Ovary (tissue), 9 donors: ENCODE measurements around the gene NBEAL2. TPM values are rescaled to one million over a fixed set of nuclear protein-coding genes. Genes with fewer than 3 reads are reported as not detected.

Source experiments
- DNase-seq, 5 donors: peaks; one replicate each; pipeline ENCODE4 v3.0.0-alpha.2; 2019 to 2020
- H3K27ac ChIP-seq, 2 donors: fragments of 200-600 bp; one replicate each; pipeline versions ENCODE4 v1.5.1 to v1.8.0; 2019 to 2022
- H3K27me3 ChIP-seq: fragments of 200-600 bp; one replicate; pipeline ENCODE4 v1.8.0; 2022
- H3K36me3 ChIP-seq: fragments of 200-600 bp; sonication (generic); one replicate; pipeline ENCODE4 v1.5.1; 2019
- H3K4me1 ChIP-seq: one replicate; pipeline ENCODE4 v1.8.1; 2013; ENCODE audit warnings: mild to moderate bottlenecking, moderate library complexity; ENCODE audit not compliant: insufficient read depth
- H3K4me3 ChIP-seq: fragments of 200-600 bp; sonication (generic); one replicate; pipeline ENCODE4 v1.5.1; 2017
- H3K9me3 ChIP-seq, 2 donors: fragments of 200-600 bp in 1 of 2; sonication (generic) in 1 of 2; one replicate each; pipeline versions ENCODE4 v1.5.1 to v1.8.1; 2013 to 2019; ENCODE audit warnings: mild to moderate bottlenecking in 1 of 2, moderate library complexity in 1 of 2
- EP300 ChIP-seq: sonication (generic); formaldehyde crosslinking; IDR thresholded peaks from one replicate; pipeline ENCODE4 v1.6.1; 2017; ENCODE audit warnings: antibody characterized with exemption
- POLR2A ChIP-seq: fragments of 450-650 bp; IDR thresholded peaks from one replicate; pipeline ENCODE4 v1.6.1; 2017; ENCODE audit warnings: antibody characterized with exemption, mild to moderate bottlenecking, moderate library complexity
- WGBS, 3 donors: extraction: QIAGEN DNeasy Blood & Tissue Kit in 1 of 3; methylation state at CpG; one replicate each; pipeline versions ENCODE4 v1.1.5 to v1.1.7; 2013 to 2017; 5-methylcytosine and 5-hydroxymethylcytosine counted together
- intact Hi-C, 4 donors: fragments of 100-400 bp; cut with DNase I; formaldehyde crosslinking; loops; one replicate each; pipeline versions ENCODE4 v1.11.0 to v1.15.1; 2022 to 2023
- polyA plus RNA-seq, 2 donors: library from polyadenylated mRNA; stranded (reverse); fragments of 200-250 nt in 1 of 2; fragments of 350-450 nt in 1 of 2; fragmentation: Illumina TruSeq in 1 of 2; extraction: RNeasy Lipid Tissue Mini Kit (QIAGEN cat#74804) in 1 of 2; gene quantifications; one replicate each; pipeline ENCODE4 v1.2.3, GENCODE V29; 2013 to 2014
- total RNA-seq, 7 donors: library from RNA; depleted of rRNA in 2 of 7; stranded (reverse); fragments of >200 nt in 2 of 7; fragmentation: NEBNext Ultra II Directional in 3 of 7; extraction: Animal tissue kit (Norgen Biotek cat#: 25700) in 3 of 7; gene quantifications; one replicate each; pipeline versions ENCODE4 v1.1.0 to v1.2.4, GENCODE V29; 2016 to 2023
- TF ChIP-seq, protein P1 (sequence below), 3 donors: fragments of 450-650 bp in 2 of 3; fragments of 200-600 bp in 1 of 3; IDR thresholded peaks; one replicate each; pipeline versions ENCODE4 v1.5.1 to v1.8.0; 2016 to 2022; ENCODE audit warnings: antibody characterized with exemption in 3 of 3, mild to moderate bottlenecking in 1 of 3
- donor health status: DM: no; HTN: no; CAD: no; lungs with moderate emphysema.
- donor health status: DM: no; HTN: no; CAD: no.
- donor health status: Bipolar disorder and iron deficiency.
- donor health status: DM: yes; HTN: yes; CAD: no.
- donor health status: DM: no; HTN: no; CAD: no.
- donor health status: DM: yes; HTN: yes; CAD: no.

The NBEAL2 gene
- total and polyA plus RNA-seq, 9 donors: 3.4 to 19.1 (median 13.7) TPM

DNA sequence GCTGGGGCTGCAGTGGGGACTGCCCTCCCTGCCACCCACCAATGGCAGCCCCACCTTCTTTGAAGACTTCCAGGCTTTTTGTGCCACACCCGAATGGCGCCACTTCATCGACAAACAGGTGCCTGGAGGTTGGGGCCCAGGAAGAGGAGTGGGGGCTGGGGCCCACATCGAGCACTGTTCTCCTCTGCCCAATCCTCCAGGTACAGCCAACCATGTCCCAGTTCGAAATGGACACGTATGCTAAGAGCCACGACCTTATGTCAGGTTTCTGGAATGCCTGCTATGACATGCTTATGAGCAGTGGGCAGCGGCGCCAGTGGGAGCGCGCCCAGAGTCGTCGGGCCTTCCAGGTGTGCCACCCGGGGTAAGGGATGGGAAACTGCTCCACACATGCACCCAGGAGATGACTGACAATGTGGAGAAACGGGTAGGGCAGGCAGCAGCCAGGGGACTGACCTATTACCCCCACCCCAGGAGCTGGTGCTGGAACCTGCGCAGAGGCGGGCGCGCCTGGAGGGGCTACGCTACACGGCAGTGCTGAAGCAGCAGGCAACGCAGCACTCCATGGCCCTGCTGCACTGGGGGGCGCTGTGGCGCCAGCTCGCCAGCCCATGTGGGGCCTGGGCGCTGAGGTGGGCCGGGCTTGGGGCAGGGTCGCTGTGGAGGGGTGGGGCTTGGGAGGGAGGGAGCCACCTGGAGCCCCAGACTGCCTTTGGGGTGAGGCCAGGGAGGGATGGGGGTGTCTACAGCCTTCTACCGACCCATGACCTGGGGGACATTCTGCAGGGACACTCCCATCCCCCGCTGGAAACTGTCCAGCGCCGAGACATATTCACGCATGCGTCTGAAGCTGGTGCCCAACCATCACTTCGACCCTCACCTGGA is 22.9 kb downstream of the NBEAL2 start:
- no peaks in the 10 kb centered on the region for H3K9me3 ChIP-seq
- H3K27me3 ChIP-seq: no peaks in the 10 kb centered on the region
- H3K4me3 ChIP-seq: no peak overlapping the region
- H3K36me3 ChIP-seq: no peaks in the 10 kb centered on the region
- peak in 1 of 5 donors; percentile 35 for DNase-seq
- WGBS, 3 donors: 80 to 85% (median 83%) methylated on average over 33 to 35 of the region's 35 CpGs
- intact Hi-C loops: loop anchor here in 1 of 4 donors (10.0 kb wide), 1 partner anchor 298 kb away; the partner anchor contains the start of gene TMIE
- no peak overlapping the region for H3K27ac ChIP-seq
- no peaks in the 10 kb centered on the region for H3K4me1 ChIP-seq
- no peak for TF ChIP-seq EP300
- TF ChIP-seq POLR2A: no peak
- TF ChIP-seq, protein P1, sequence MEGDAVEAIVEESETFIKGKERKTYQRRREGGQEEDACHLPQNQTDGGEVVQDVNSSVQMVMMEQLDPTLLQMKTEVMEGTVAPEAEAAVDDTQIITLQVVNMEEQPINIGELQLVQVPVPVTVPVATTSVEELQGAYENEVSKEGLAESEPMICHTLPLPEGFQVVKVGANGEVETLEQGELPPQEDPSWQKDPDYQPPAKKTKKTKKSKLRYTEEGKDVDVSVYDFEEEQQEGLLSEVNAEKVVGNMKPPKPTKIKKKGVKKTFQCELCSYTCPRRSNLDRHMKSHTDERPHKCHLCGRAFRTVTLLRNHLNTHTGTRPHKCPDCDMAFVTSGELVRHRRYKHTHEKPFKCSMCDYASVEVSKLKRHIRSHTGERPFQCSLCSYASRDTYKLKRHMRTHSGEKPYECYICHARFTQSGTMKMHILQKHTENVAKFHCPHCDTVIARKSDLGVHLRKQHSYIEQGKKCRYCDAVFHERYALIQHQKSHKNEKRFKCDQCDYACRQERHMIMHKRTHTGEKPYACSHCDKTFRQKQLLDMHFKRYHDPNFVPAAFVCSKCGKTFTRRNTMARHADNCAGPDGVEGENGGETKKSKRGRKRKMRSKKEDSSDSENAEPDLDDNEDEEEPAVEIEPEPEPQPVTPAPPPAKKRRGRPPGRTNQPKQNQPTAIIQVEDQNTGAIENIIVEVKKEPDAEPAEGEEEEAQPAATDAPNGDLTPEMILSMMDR (IDR thresholded peaks at IDR 0.05): no peak

DNA sequence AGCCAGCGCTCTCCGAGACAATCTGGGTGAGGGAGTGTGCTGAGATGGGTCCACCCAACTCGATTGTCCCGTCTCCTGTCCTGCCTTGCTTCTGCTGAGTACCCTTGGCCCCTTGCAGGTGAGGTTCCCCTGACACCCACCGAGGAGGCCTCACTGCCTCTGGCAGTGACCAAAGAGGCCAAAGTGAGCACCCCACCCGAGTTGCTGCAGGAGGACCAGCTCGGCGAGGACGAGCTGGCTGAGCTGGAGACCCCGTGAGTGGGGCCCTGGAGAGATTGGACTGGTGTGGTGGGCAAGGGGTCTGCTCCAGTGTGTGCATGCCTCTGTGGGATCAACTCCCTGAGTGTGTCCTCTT is 23.6 kb downstream of the NBEAL2 start:
- 88 to 91% (median 90%) methylated on average over 10 of the region's 10 CpGs for WGBS, 3 donors
- no peaks in the 10 kb centered on the region for H3K36me3 ChIP-seq
- peak in 1 of 5 donors; percentile 28 for DNase-seq

DNA sequence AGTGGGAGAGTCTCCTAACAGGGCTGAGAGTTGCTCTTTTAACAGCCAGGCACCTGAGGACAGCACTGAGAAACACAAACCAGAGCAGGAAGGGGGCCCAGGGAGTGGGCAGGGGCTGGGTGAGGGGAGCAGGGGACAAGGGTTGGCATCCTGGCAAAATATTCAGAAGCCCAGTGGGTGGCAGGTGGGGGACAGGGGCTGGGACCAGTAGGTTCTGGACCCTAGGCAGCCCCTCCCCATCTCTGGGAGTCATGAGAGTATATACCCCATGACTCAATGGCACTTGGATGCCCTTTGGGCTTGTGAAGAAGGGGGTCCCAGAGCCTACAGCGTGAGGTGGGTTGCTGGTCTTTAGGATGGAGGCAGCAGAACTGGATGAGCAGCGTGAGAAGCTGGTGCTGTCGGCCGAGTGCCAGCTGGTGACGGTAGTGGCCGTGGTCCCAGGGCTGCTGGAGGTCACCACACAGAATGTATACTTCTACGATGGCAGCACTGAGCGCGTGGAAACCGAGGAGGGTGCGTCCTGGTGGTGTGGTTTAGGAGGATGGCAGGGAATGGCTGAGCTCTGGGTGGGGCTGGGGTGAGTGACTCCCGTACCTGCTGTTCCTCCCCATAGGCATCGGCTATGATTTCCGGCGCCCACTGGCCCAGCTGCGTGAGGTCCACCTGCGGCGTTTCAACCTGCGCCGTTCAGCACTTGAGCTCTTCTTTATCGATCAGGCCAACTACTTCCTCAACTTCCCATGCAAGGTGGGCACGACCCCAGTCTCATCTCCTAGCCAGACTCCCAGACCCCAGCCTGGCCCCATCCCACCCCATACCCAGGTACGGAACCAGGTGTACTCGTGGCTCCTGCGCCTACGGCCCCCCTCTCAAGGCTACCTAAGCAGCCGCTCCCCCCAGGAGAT is 24.2 kb downstream of the NBEAL2 start:
- H3K27me3 ChIP-seq: no peaks in the 10 kb centered on the region
- H3K9me3 ChIP-seq: no peaks in the 10 kb centered on the region
- no peak overlapping the region for H3K27ac ChIP-seq
- WGBS, 3 donors: 94 to 98% (median 96%) methylated on average over 27 of the region's 27 CpGs
- no peaks in the 10 kb centered on the region for H3K36me3 ChIP-seq
- TF ChIP-seq POLR2A: no peak
- TF ChIP-seq, protein P1 (IDR thresholded peaks at IDR 0.05): no peak
- TF ChIP-seq EP300: no peak
- no peak overlapping the region for H3K4me3 ChIP-seq
- H3K4me1 ChIP-seq: no peaks in the 10 kb centered on the region
- intact Hi-C loops: loop anchor here in 1 of 4 donors (10.0 kb wide), 1 partner anchor 299 kb away; the partner anchor contains the start of gene TMIE
- DNase-seq: peak in 2 of 5 donors; percentile 9 to 24

More for the DNA sequence above, 23.6 kb downstream of the NBEAL2 start:
- H3K9me3 ChIP-seq: no peaks in the 10 kb centered on the region
- no peaks in the 10 kb centered on the region for H3K4me1 ChIP-seq
- TF ChIP-seq POLR2A (no peak), EP300 (no peak)
- TF ChIP-seq, protein P1 (IDR thresholded peaks at IDR 0.05): no peak
- intact Hi-C loops: loop anchor here in 1 of 4 donors (10.0 kb wide), 1 partner anchor 298 kb away; the partner anchor contains the start of gene TMIE
- H3K27me3 ChIP-seq: no peaks in the 10 kb centered on the region
- H3K27ac ChIP-seq: no peak overlapping the region
- no peak overlapping the region for H3K4me3 ChIP-seq
